Stomach (tissue), 9 donors: ENCODE data around the gene CHTOP. TPM values are rescaled to one million over a fixed set of nuclear protein-coding genes. Genes with fewer than 3 reads are reported as not detected.

Experiments
- DNase-seq, 2 donors: peaks; one replicate each; pipeline versions ENCODE4 v3.0.0 to v3.0.0-alpha.2; 2013 to 2019
- H3K27ac ChIP-seq, 5 donors: fragments of 200-600 bp in 4 of 5; sonication (generic) in 4 of 5; one replicate each; pipeline ENCODE4 v1.5.1; 2013 to 2019; ENCODE audit warnings: mild to moderate bottlenecking in 1 of 5, moderate library complexity in 1 of 5
- H3K27me3 ChIP-seq, 3 donors: fragments of 200-600 bp; sonication (generic); one replicate each; pipeline ENCODE4 v1.5.1; 2017 to 2019; ENCODE audit warnings: mixed run types in 1 of 3
- H3K36me3 ChIP-seq, 4 donors: fragments of 200-600 bp; sonication (generic); 1 replicate in 3 of 4; 2 replicates in 1 of 4; pipeline ENCODE4 v1.5.1; 2016 to 2019
- H3K4me1 ChIP-seq, 4 donors: fragments of 200-600 bp; sonication (generic); one replicate each; pipeline ENCODE4 v1.5.1; 2016 to 2019
- H3K4me3 ChIP-seq, 4 donors: fragments of 200-600 bp; sonication (generic) in 3 of 4; one replicate each; pipeline ENCODE4 v1.5.1; 2016 to 2019; ENCODE audit warnings: mild to moderate bottlenecking in 1 of 4
- H3K9me3 ChIP-seq, 4 donors: fragments of 200-600 bp; sonication (generic); one replicate each; pipeline ENCODE4 v1.5.1; 2016 to 2019
- CTCF ChIP-seq, 7 experiments: fragments of 450-650 bp in 4 of 7; fragments of 200-600 bp in 3 of 7; sonication (generic) in 3 of 7; IDR thresholded peaks; one replicate each; pipeline ENCODE4 v1.5.1; 2016 to 2019; ENCODE audit warnings: antibody characterized with exemption in 7 of 7, control low read depth in 2 of 7, mild to moderate bottlenecking in 1 of 7
- EP300 ChIP-seq: sonication (generic); formaldehyde crosslinking; IDR thresholded peaks from one replicate; pipeline ENCODE4 v1.6.1; 2017; ENCODE audit warnings: antibody characterized with exemption
- POLR2A ChIP-seq, 4 donors: fragments of 450-650 bp; IDR thresholded peaks; one replicate each; pipeline ENCODE4 v1.6.1; 2016; ENCODE audit warnings: antibody characterized with exemption in 4 of 4, control low read depth in 2 of 4, mild to moderate bottlenecking in 1 of 4, moderate library complexity in 1 of 4
- POLR2AphosphoS5 ChIP-seq, 3 donors: sonication (generic); formaldehyde crosslinking; IDR thresholded peaks; one replicate each; pipeline ENCODE4 v1.6.1; 2016; ENCODE audit warnings: antibody characterized with exemption in 3 of 3
- WGBS, 5 donors: extraction: QIAGEN DNeasy Blood & Tissue Kit in 3 of 5; methylation state at CpG; one replicate each; pipeline versions ENCODE4 v1.1.5 to v1.1.7; 2013 to 2018; 5-methylcytosine and 5-hydroxymethylcytosine counted together
- intact Hi-C: fragments of 100-400 bp; cut with DNase I; formaldehyde crosslinking; loops from one replicate; pipeline ENCODE4 v1.15.1; 2023; ENCODE audit warnings: low total_unique reads
- polyA plus RNA-seq, 3 donors: library from polyadenylated mRNA; stranded (reverse); fragments of 200-250 nt; gene quantifications; one replicate each; pipeline ENCODE4 v1.2.3, GENCODE V29; 2013
- total RNA-seq, 5 donors: library from RNA; depleted of rRNA; stranded (reverse); fragments of >200 nt; gene quantifications; one replicate each; pipeline versions ENCODE4 v1.1.0 to v1.2.3, GENCODE V29; 2014 to 2016
- donor health status: healthy with polysubstance abuse.
- donor health status: Bipolar disorder and iron deficiency.
- donor health status: healthy.

The CHTOP gene
- total and polyA plus RNA-seq, 8 donors, result 21.7 to 111 (median 49.6) TPM

- intact Hi-C loops, result no loop called here
Observed at GRCh38 chr1:153615406-153615805, 18.5 kb upstream of the CHTOP start.

GRCh38 chr1:153616144-153616916 lies 17.5 kb upstream of the CHTOP start, which contains the start of gene S100A14:
TSS of gene S100A14 (minus strand) at chr1:153616325. CDS start at chr1:153615858, 467 bp downstream.
- 23 to 55% (median 38%) methylated on average over 9 to 10 of the region's 10 CpGs for WGBS, 5 donors

More at GRCh38 chr1:153615406-153615805, 18.5 kb upstream of the CHTOP start:
- Histone ChIP-seq H3K27me3 (no peaks in the 10 kb centered on the region), H3K4me1 (peaks cover 39 to 71% (median 56%) of the 10 kb centered on the region in 4 donors), H3K36me3 (peaks cover 0 to 24% (median 8%) of the 10 kb centered on the region in 4 donors), H3K27ac (peak overlapping the region; percentile 48 to 89 (median 66)), H3K4me3 (peak overlapping the region; percentile 3 to 43 (median 18)), H3K9me3 (no peaks in the 10 kb centered on the region)
- TF ChIP-seq POLR2AphosphoS5 (IDR thresholded peaks at IDR 0.05), result no peak
- TF ChIP-seq EP300, result no peak
- TF ChIP-seq CTCF (IDR thresholded peaks at IDR 0.05), result no peak
- no peak for TF ChIP-seq POLR2A (IDR thresholded peaks at IDR 0.05)
- no peak for DNase-seq
- 70 to 93% (median 78%) methylated on average over 2 of the region's 2 CpGs for whole genome bisulfite sequencing, 5 donors

GRCh38 chr1:153616917-153617311 lies 17.0 kb upstream of the CHTOP start:
- Histone ChIP-seq H3K27ac (peak overlapping the region; percentile 46 to 89 (median 66)), H3K4me3 (no peak overlapping the region), H3K9me3 (no peaks in the 10 kb centered on the region), H3K27me3 (no peaks in the 10 kb centered on the region), H3K4me1 (peaks cover 28 to 56% (median 42%) of the 10 kb centered on the region in 4 donors), H3K36me3 (peaks cover 0 to 26% (median 10%) of the 10 kb centered on the region in 4 donors)
- 37 to 58% (median 47%) methylated on average over 3 to 5 of the region's 5 CpGs for WGBS, 5 donors
- intact Hi-C loops, result no loop called here
- no peak for DNase-seq
- TF ChIP-seq EP300 (no peak), POLR2A (IDR thresholded peaks at IDR 0.05) (no peak), CTCF (IDR thresholded peaks at IDR 0.05) (no peak), POLR2AphosphoS5 (IDR thresholded peaks at IDR 0.05) (no peak)

More at GRCh38 chr1:153616144-153616916, 17.5 kb upstream of the CHTOP start, which contains the start of gene S100A14:
- no peaks in the 10 kb centered on the region for H3K27me3 ChIP-seq
- DNase-seq, result peak; percentile 92 to 94
- peak within 1 kb of the TSS; percentile 3 to 43 (median 18) for H3K4me3 ChIP-seq
- H3K27ac ChIP-seq, result peak within 1 kb of the TSS; percentile 48 to 89 (median 66)
- intact Hi-C loops, result no loop called here
- TF ChIP-seq EP300 (no peak), POLR2AphosphoS5 (IDR thresholded peaks at IDR 0.05) (peak in 1 of 3 donors; percentile 67)
- H3K4me1 ChIP-seq, result peaks cover 29 to 61% (median 47%) of the 10 kb centered on the region in 4 donors
- H3K36me3 ChIP-seq, result peaks cover 0 to 24% (median 10%) of the 10 kb centered on the region in 4 donors
- no peaks in the 10 kb centered on the region for H3K9me3 ChIP-seq

GRCh38 chr1:153617663-153618062 lies 16.2 kb upstream of the CHTOP start:
- Histone ChIP-seq H3K4me1 (peaks cover 28 to 53% (median 42%) of the 10 kb centered on the region in 4 donors), H3K27me3 (no peaks in the 10 kb centered on the region), H3K9me3 (no peaks in the 10 kb centered on the region), H3K27ac (peak overlapping the region in 4 of 5 donors; percentile 46 to 89 (median 67)), H3K4me3 (no peak overlapping the region), H3K36me3 (peaks cover 0 to 34% (median 13%) of the 10 kb centered on the region in 4 donors)
- 3 to 53% (median 32%) methylated on average over 4 to 6 of the region's 6 CpGs for WGBS, 5 donors
- TF ChIP-seq CTCF (IDR thresholded peaks at IDR 0.05) (peak in 5 of 7 experiments; percentile 18 to 81 (median 59)), EP300 (no peak), POLR2AphosphoS5 (IDR thresholded peaks at IDR 0.05) (peak in 1 of 3 donors; percentile 31), POLR2A (IDR thresholded peaks at IDR 0.05) (no peak)
- DNase-seq, result peak; percentile 85 to 91
- intact Hi-C loops, result no loop called here
